ENCODE measurements around the gene HECW1.
"Not testable (repeated sequence)": the region's sequence is repeated elsewhere in the genome, so short reads cannot be mapped to it uniquely, and the experiment has no call there.

The HECW1 gene

DNA sequence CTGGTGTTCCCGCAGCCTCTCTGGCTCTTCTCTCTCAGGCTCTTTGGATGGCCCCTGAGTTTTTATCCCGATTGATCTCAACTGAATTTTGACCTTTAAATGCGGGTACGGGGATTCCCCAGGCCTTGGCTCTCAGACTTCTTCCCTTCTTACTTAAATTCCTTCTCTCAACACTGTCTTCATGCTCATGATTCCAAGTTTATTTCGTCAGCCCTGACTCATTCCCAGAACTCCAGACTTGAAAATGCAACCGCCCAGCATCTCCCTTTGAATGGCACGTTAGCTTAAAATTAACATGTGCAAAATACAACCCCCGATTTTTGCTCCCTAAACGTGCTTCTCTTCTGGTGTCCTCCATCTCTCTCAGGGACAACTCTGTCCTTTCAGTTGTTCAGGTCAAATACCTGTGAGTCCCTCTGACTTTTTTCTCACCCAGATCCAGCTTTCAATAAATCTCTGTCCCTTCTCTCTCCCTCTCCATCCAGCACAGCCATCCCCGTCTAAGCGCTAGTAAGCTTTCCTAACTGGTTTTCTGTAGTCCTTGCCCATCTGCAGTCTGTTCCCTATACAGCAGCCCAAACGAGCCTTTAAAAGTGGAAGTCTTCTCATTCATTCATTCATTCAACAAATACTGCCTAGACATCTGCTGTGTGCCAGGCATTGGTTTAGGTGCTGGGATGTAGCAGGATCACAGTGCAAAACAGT lies 7.1 kb downstream of the HECW1 start:
- no peak overlapping the region for H3K4me3 ChIP-seq (ENCODE audit: low read length)
- TF ChIP-seq ZNF274 (IDR thresholded peaks at IDR 0.05; ENCODE audit: low read depth, low read length) = no peak

DNA sequence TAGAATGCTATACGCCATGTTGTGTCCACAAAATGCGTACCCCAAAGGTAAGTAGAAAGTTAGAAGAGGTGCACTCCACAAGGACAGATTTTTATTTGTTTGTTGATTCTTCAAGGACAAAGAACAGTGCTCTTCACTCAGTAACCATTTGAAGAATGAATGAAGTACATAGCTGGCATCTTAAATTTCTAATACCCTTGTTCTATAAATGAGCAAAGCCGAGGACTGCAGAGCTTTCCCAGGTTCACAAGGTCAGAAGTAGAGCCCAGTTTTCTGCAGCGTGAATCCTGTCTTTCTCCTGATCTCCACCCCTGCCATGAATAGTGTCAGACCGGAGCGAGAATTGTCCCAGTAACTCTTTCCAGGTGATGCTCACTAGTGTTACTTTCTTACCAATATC lies 9.5 kb downstream of the HECW1 start:
- no peak for TF ChIP-seq ZNF274 (IDR thresholded peaks at IDR 0.05; ENCODE audit: low read depth, low read length)
- H3K4me3 ChIP-seq (ENCODE audit: low read length) = no peak overlapping the region

DNA sequence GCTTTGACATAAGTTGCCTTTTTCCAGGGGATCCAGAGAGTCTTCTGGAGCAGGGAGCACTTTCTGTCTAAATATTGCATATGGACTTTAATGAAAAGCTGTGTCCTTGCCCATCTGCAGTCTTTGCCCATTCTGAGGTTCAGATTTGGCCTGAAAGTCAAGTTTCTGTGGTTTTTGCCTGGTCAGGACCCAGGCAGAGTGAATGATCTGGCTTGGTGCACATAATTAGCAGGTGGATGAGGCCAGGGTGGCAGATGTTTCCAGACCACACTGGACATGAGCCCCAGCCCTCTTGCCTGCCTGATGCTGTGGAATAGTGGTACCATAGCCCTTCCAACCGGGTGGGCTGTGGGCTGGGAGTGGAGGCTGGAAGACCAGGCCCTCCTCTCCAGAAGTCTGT lies 11.0 kb downstream of the HECW1 start:
- no peak for TF ChIP-seq ZNF274 (IDR thresholded peaks at IDR 0.05; ENCODE audit: low read depth, low read length)
- H3K4me3 ChIP-seq (ENCODE audit: low read length) = no peak overlapping the region

DNA sequence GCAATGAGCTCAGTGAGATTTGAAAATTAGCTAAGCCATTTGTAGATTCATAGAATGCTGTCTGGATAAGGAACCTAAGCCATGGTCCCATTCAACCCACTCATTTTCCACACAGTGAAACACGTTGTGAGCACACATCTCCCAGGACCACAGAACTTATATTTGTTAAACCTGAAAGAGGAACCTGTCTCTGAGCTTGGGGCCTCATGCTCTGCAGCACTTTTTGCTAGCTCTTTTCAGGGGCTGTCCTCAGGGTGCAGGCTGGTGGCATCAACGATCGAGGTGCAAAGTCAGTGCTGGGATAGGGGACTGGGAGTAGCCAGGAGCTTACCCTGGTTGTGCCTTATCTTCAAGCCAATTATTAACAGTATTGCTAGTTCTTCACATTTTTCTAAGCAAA lies 11.9 kb downstream of the HECW1 start:
- no peak overlapping the region for H3K4me3 ChIP-seq (ENCODE audit: low read length)
- TF ChIP-seq ZNF274 (IDR thresholded peaks at IDR 0.05; ENCODE audit: low read depth, low read length) = no peak

DNA sequence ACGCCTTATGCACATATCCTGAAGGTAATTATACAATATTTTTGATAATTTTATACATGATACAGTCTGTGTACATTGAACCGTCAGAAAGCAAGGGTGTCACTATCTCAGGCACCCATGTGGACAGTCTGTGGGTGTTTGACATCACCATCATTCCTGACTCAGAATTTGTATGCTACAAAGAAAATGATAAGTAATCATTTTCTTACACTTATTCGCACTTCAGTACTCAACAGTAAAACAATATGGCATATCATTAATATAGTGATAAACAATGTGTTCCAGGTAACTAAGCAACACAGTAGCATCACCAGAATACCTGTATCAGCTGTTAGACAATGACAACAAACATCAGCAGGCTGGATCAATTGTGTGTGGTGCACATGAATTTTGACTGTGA lies 17.9 kb downstream of the HECW1 start:
- no peak overlapping the region for H3K4me3 ChIP-seq (ENCODE audit: low read length)
- no peak for TF ChIP-seq ZNF274 (IDR thresholded peaks at IDR 0.05; ENCODE audit: low read depth, low read length)

DNA sequence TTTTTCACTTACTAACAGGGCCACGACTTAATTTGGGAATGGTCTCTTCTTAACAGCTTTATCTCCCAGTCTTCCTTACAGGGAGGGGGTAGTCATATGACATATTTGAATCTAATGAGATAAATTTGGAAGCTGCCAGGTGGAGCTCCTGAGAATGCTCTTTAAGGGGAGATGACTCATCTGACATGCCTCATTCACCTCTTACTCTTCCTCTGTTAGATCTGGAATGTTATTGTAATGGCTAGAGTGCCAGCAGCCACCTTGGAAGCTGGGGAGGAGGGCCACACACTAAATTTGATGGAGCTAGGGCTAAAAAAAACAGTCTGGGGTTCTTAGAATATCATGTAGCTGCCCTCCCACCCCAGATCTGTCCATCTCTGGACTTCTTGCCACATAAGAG lies 22.7 kb downstream of the HECW1 start:
- H3K4me3 ChIP-seq (ENCODE audit: low read length) = no peak overlapping the region
- no peak for TF ChIP-seq ZNF274 (IDR thresholded peaks at IDR 0.05; ENCODE audit: low read depth, low read length)

DNA sequence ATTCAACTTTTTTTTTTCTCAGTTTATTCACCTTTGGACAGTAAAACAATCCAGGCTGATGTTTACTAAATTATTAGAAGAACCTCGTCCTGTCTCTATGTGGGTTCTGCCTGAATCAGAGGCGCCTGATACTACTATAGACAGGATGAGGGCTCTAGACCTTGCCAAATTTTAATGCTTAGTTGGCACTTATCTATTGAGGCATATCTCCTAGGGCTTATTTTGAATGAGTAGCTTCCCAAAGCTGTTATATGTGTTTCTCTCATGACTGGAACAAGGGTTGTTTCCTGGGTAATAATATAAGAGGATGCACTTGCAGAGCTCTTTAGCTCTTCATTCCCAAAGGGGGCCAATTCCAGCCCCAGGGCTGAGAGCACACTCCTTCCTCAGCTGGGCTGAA lies 23.6 kb downstream of the HECW1 start:
- no peak overlapping the region for H3K4me3 ChIP-seq (ENCODE audit: low read length)
- no peak for TF ChIP-seq ZNF274 (IDR thresholded peaks at IDR 0.05; ENCODE audit: low read depth, low read length)

DNA sequence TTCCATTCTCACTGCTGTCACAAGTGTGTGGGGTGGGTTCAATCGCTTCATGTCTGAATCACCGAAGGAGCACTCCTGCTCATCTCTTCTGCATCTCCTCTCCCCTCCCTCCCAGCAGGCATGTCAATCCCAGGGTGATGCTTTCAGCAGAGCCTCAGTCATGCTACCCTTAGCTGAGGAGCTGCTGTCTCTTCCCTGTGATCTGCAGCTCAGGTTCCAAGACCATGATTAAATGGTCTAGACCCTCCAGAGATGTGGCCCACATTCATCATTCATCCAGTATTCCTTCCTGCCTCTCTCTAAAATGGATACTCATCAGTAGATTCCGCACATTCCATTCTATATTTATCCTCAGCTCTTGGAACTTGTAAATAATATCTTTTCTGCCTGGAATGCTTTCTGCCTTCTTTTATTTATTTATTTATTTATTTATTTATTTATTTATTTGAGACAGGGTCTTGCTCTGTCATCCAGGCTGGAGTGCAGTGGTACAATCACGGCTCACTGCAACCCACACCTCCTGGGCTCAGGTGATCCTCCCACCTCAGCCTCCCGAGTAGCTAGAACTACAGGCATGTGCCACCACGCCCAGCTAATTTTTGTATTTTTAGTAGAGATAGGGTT lies 24.8 kb downstream of the HECW1 start:
- H3K4me3 ChIP-seq (ENCODE audit: low read length) = not testable (repeated sequence)

DNA sequence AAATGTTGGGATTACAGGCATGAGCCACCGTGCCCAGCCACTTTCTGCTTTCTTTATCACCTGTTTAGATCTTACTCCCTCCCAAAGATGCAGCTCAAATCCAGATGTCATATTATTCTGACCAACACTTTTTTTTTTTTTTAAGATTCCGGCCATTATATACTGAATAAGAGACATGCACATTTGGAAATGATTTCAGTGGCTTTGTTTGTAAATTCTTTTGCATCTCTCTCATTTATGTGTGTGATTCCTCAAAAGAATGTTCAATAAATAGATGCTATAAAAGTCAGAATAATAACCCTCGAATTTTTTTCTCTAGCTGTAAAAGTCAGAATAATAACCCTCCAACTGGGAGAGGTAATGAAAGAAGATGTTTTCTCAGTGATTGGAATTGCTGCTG lies 25.4 kb downstream of the HECW1 start:
- no peak for TF ChIP-seq ZNF274 (IDR thresholded peaks at IDR 0.05; ENCODE audit: low read depth, low read length)
- no peak overlapping the region for H3K4me3 ChIP-seq (ENCODE audit: low read length)

DNA sequence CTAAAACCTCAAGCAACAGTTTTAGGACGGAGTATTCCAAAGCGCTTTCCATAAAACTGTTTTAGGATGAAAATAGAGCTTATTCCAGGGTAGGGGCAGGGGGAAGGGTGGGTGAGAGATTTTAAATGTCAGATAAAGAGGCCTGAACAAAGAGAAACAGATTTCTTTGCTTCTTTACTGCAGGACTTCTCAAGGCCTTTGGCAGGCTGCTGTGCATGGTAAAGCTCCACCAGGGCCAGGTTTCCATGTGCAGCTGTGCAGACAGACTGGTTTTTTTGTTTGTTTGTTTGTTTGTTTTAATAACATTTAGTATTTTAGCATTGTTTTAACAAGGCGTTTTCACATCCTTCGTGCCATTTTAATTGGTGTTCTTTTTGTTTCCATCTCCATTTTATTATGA lies 26.3 kb downstream of the HECW1 start:
- H3K4me3 ChIP-seq (ENCODE audit: low read length) = no peak overlapping the region
- TF ChIP-seq ZNF274 (IDR thresholded peaks at IDR 0.05; ENCODE audit: low read depth, low read length) = no peak

DNA sequence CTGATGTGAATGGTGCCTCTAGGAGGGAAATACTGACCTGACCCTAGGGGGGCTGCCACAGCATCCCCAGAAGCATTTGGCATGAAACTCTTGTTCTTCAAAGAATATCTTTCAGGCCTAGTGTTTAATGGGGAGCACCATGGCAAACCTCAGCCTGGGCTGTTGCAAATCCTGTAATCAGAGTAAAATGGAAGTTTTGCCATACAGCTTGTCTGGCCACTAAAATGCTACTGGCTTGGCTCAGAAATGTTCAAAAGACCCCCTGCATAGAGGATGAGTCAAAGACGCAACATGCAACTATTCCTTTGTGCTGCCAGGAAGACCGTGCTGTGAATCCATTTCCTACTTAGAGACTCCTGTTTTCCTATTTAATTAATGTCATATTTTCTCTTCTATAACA lies 26.7 kb downstream of the HECW1 start:
- no peak for TF ChIP-seq ZNF274 (IDR thresholded peaks at IDR 0.05; ENCODE audit: low read depth, low read length)
- no peak overlapping the region for H3K4me3 ChIP-seq (ENCODE audit: low read length)

DNA sequence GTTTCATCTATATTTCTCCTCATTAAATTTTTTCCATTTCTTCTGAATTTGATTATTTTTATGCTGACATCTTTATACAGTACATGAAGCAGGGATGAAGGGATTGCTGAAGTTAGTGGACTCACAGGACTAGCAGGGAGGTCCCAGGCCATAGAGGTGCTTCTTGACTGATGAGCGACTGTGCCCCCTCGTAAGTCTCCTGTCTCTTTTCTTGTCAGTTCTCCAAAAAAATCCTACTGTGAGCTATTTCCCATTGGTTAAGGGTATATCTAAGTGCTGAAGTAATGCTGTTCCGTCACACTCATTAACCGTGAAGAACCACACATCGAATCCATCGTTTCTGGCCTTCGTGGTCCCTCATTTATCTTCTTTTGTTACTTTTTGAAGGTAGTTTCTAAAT lies 27.7 kb downstream of the HECW1 start:
- H3K4me3 ChIP-seq (ENCODE audit: low read length) = no peak overlapping the region
- no peak for TF ChIP-seq ZNF274 (IDR thresholded peaks at IDR 0.05; ENCODE audit: low read depth, low read length)

DNA sequence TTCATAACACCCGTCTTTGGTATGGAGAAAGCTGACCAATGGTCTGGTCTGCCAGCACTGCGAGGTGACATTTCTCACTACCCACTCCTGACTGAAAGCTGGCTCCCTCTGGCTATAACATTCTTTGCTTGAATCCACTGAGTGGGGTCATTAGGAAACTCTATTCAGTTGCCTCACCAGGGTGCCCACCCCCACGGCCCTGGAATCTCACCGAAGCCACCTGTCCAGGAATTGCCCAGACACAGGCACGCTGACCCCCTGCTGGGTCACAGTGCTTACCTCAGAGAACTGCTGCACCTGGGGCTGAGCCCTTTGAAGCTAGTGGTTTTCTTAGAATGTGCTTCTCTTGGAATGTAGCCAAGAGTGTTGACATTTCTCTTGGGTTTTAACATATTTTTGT lies 28.6 kb downstream of the HECW1 start:
- no peak overlapping the region for H3K4me3 ChIP-seq (ENCODE audit: low read length)
- no peak for TF ChIP-seq ZNF274 (IDR thresholded peaks at IDR 0.05; ENCODE audit: low read depth, low read length)

DNA sequence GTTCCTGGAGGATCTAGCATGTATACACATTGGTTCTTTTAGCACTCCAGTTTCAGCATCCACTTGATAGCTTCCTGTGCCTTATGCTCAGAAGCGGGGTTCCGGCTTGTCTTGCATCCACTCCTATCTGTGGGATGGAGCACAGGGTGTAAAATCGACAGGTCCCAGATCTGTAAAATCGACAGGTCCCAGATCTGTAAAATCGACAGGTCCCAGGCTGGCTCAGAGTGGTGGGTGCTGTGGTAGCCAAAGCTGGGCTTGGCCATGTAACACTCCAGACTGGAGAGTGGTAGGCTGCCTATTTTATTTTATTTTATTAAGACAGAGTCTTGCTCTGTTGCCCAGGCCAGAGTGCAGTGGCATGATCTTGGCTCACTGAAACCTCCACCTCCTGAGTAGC lies 30.3 kb downstream of the HECW1 start:
- TF ChIP-seq ZNF274 (IDR thresholded peaks at IDR 0.05; ENCODE audit: low read depth, low read length) = no peak
- no peak overlapping the region for H3K4me3 ChIP-seq (ENCODE audit: low read length)

DNA sequence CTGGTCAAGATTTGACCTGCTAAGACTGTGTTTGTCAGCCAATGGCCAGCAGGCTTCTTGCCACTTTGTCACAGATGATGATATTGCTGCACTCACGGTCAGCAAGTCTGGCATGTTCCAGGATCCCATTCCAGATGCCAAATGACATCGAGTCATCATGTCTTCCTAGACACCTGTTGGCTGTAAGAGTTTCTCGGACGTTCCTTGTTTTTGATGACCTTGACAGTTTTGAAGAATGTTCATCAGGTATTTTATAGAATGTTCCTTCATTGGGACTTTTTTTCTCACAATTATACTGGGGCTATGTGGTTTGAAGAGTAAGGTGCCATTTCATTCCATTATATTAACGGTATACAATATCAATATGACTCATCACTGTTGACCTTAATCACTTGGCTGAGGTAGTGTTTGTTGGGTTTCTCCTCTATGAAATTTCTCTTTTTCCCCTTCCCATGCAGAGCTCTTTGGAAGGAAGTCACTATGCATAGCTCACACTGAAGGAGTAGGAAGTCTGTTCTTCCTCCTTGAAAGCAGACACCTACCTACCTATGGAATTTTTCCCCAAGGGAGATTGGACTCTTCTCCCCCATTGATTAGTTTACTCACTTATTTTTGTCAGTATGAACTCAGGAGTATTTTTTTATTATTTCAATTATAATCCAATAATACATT lies 31.6 kb downstream of the HECW1 start:
- H3K4me3 ChIP-seq (ENCODE audit: low read length) = no peak overlapping the region
- TF ChIP-seq ZNF274 (IDR thresholded peaks at IDR 0.05; ENCODE audit: low read depth, low read length) = no peak
